Chondrocyte (in vitro differentiated cells): ENCODE measurements around the gene TARS3. TPM values are rescaled to one million over a fixed set of nuclear protein-coding genes. Genes with fewer than 3 reads are reported as not detected.
"Not testable (repeated sequence)": the region's sequence is repeated elsewhere in the genome, so short reads cannot be mapped to it uniquely, and the experiment has no call there.

Experiments
- DNase-seq: peaks from one replicate; pipeline ENCODE4 v3.0.0; 2021; ENCODE audit warnings: mixed read lengths, low spot score
- H3K27ac Mint-ChIP-seq: one replicate; pipeline ENCODE4 v1.8.0; 2021; ENCODE audit warnings: mild to moderate bottlenecking, moderate library complexity, mixed read lengths; ENCODE audit not compliant: unreplicated experiment
- H3K27me3 Mint-ChIP-seq: 2 replicates; pipeline ENCODE4 v1.8.0; 2021; ENCODE audit warnings: low read depth, mixed read lengths
- H3K36me3 Mint-ChIP-seq: 2 replicates; pipeline ENCODE4 v1.8.0; 2021; ENCODE audit warnings: low read depth, mixed read lengths
- H3K4me1 Mint-ChIP-seq: 2 replicates; pipeline ENCODE4 v1.8.0; 2021; ENCODE audit warnings: low read depth, mild to moderate bottlenecking, mixed read lengths
- H3K4me3 Mint-ChIP-seq: one replicate; pipeline ENCODE4 v1.8.0; 2021; ENCODE audit warnings: mild to moderate bottlenecking, moderate library complexity, mixed read lengths; ENCODE audit not compliant: unreplicated experiment
- H3K9me3 Mint-ChIP-seq: 2 replicates; pipeline ENCODE4 v1.8.0; 2021; ENCODE audit warnings: low read depth, mixed read lengths
- CTCF ChIP-seq: fragments of 200-600 bp; sonication (generic); IDR thresholded peaks from 2 replicates; pipeline ENCODE4 v1.5.0; 2021; ENCODE audit warnings: antibody characterized with exemption, mild to moderate bottlenecking, moderate library complexity
- total RNA-seq: library from RNA; stranded (reverse); gene quantifications from 3 replicates; pipeline ENCODE4 v1.2.1, GENCODE V29; 2021

TARS3 gene
- total RNA-seq, 1 donor from 2014 or later: 10.7 TPM

GRCh38 chr15:101662203-101662602 is 62.1 kb downstream of the TARS3 start:
- H3K27ac Mint-ChIP-seq: no peak overlapping the region
- no peak for TF ChIP-seq CTCF
- H3K36me3 Mint-ChIP-seq: peaks cover 9% of the 10 kb centered on the region
- H3K27me3 Mint-ChIP-seq: no peaks in the 10 kb centered on the region
- no peak overlapping the region for H3K4me3 Mint-ChIP-seq
- H3K4me1 Mint-ChIP-seq: no peaks in the 10 kb centered on the region
- H3K9me3 Mint-ChIP-seq: peaks cover 3% of the 10 kb centered on the region
- no peak for DNase-seq

- Mint-ChIP-seq H3K4me3 (no peak overlapping the region), H3K27ac (no peak overlapping the region), H3K9me3 (no peaks in the 10 kb centered on the region), H3K36me3 (peaks cover 8% of the 10 kb centered on the region), H3K4me1 (no peaks in the 10 kb centered on the region), H3K27me3 (no peaks in the 10 kb centered on the region)
- no peak for DNase-seq
- no peak for TF ChIP-seq CTCF
Measured at GRCh38 chr15:101660005-101660404, 64.3 kb downstream of the TARS3 start.

DNA sequence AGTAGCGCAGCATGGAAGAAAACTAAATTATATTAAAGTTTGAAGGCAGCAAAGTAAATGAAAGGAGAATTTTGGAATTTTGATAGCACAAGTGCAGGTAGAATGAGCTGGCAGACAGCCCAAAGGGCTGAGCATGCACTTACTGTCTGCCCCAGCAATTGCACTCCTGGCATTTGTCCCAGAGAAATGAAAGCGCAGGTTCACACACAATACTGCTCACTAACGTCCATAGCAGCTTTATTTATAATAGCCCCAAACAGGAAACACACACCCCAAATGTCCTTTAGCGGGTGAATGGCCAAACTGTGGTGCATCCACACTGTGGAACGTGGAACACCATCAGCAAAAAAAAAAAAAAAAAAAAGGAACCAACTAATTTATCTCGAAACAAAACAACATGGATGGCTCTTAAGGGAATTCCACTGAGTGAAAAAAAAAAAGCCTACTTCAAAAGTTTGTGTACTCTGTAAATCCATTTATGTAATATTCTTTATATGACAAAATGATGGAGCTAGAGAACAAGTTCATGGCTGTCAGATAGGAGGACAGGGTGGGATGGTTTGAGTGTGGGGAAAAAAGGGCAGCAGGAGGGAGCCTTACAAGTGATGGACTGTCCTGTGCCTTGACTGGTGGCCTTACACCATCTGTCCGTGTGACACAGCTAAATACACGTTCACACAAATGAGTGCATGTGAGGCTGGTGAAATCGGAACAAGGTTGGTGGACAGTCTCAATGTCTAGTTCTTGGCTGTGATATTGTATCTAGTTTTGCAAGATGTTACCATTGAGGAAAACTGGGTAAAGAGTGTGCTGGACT is 66.1 kb downstream of the TARS3 start:
- Mint-ChIP-seq H3K27me3 (no peaks in the 10 kb centered on the region), H3K4me1 (peaks cover 2% of the 10 kb centered on the region), H3K36me3 (peaks cover 8% of the 10 kb centered on the region), H3K27ac (no peak overlapping the region), H3K4me3 (no peak overlapping the region), H3K9me3 (no peaks in the 10 kb centered on the region)
- DNase-seq: no peak
- no peak for TF ChIP-seq CTCF

- DNase-seq: no peak
Measured at GRCh38 chr15:101657171-101657570, 67.1 kb downstream of the TARS3 start.

DNA sequence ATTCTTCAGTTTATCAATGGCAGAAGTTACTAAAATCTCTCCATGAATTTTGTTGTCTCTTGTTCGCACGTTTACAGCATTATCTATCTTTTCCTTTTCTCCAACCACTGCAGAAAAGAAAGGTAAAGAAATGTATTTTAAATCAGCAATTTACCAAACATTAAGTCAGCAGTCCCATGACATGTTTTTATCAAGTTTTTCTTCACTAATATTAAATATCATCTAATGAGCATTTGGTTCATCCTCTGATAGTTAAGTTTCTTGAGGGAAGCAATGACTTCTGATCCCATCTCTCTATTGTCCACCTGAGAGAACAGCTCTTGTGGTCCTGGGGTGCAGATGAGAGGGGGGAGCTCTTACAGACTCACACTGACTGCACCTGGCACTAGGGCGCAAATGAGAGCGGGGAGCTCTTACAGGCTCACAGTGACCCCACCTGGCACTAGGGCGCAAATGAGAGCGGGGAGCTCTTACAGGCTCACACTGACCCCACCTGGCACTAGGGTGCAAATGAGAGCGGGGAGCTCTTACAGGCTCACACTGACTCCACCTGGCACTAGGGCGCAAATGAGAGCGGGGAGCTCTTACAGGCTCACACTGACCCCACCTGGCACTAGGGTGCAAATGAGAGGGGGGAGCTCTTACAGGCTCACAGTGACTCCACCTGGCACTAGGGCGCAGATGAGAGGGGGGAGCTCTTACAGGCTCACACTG is 69.5 kb downstream of the TARS3 start:
- H3K36me3 Mint-ChIP-seq, H3K27me3 Mint-ChIP-seq, H3K4me3 Mint-ChIP-seq, H3K27ac Mint-ChIP-seq, DNase-seq, H3K9me3 Mint-ChIP-seq: not testable (repeated sequence)
- peaks cover 20% of the 10 kb centered on the region for H3K4me1 Mint-ChIP-seq

More at GRCh38 chr15:101657171-101657570, 67.1 kb downstream of the TARS3 start:
- H3K4me1 Mint-ChIP-seq: peaks cover 2% of the 10 kb centered on the region
- H3K4me3 Mint-ChIP-seq: no peak overlapping the region
- no peaks in the 10 kb centered on the region for H3K9me3 Mint-ChIP-seq
- TF ChIP-seq CTCF: no peak
- peaks cover 8% of the 10 kb centered on the region for H3K36me3 Mint-ChIP-seq
- no peak overlapping the region for H3K27ac Mint-ChIP-seq
- no peaks in the 10 kb centered on the region for H3K27me3 Mint-ChIP-seq
